Neural cell (in vitro differentiated cells): ENCODE data around the gene VIM. TPM values are rescaled to one million over a fixed set of nuclear protein-coding genes. Genes with fewer than 3 reads are reported as not detected.

ENCODE experiments used
- H2AFZ ChIP-seq: fragments of 200-600, 300-800 bp; sonication (generic), shearing (Covaris generic); 2 replicates; pipeline ENCODE4 v1.6.0; 2014; ENCODE audit warnings: low read depth, mild to moderate bottlenecking, antibody characterized with exemption, low read length, moderate library complexity
- H3F3A ChIP-seq: fragments of 200-600 bp; shearing (Covaris generic); 2 replicates; pipeline ENCODE4 v1.6.1; 2016; ENCODE audit warnings: mild to moderate bottlenecking, moderate library complexity, mixed read lengths, antibody characterized with exemption, low read length; ENCODE audit not compliant: insufficient read depth, poor library complexity, severe bottlenecking
- H3K27ac ChIP-seq: fragments of 200-600, 300-800 bp; sonication (generic), shearing (Covaris generic); 2 replicates; pipeline ENCODE4 v1.5.1; 2014; ENCODE audit warnings: mild to moderate bottlenecking, low read length, moderate library complexity
- H3K27me3 ChIP-seq: fragments of 300-800, 200-600 bp; sonication (generic), shearing (Covaris generic); 2 replicates; pipeline ENCODE4 v1.6.0; 2014; ENCODE audit warnings: mild to moderate bottlenecking, low read depth, low read length, moderate library complexity; ENCODE audit not compliant: insufficient read depth
- H3K36me3 ChIP-seq: fragments of 300-800, 200-600 bp; sonication (generic), shearing (Covaris generic); 2 replicates; pipeline ENCODE4 v1.5.1; 2014; ENCODE audit warnings: mild to moderate bottlenecking, antibody characterized with exemption, low read length, moderate library complexity; ENCODE audit not compliant: insufficient read depth
- H3K4me2 ChIP-seq: fragments of 300-800, 200-600 bp; sonication (generic), shearing (Covaris generic); 2 replicates; pipeline ENCODE4 v1.6.0; 2014; ENCODE audit warnings: mild to moderate bottlenecking, low read length
- H3K4me3 ChIP-seq: fragments of 300-800, 200-600 bp; sonication (generic), shearing (Covaris generic); 2 replicates; pipeline ENCODE4 v1.5.1; 2014; ENCODE audit warnings: mild to moderate bottlenecking, low read length, moderate library complexity
- H3K79me2 ChIP-seq: fragments of 200-600 bp; shearing (Covaris generic); replicated peaks from 2 replicates; pipeline ENCODE4 v1.6.0; 2014; ENCODE audit warnings: mild to moderate bottlenecking, low read length, moderate library complexity; ENCODE audit not compliant: insufficient read depth
- H3K9ac ChIP-seq: fragments of 300-800, 200-600 bp; sonication (generic), shearing (Covaris generic); 2 replicates; pipeline ENCODE4 v1.6.1; 2016; ENCODE audit warnings: mild to moderate bottlenecking, low read length, mixed read lengths
- H3K9me2 ChIP-seq: fragments of 200-600 bp; shearing (Covaris generic); 2 replicates; pipeline ENCODE4 v1.6.1; 2016; ENCODE audit warnings: mild to moderate bottlenecking, low read length, mixed read lengths; ENCODE audit not compliant: insufficient read depth
- H3K9me3 ChIP-seq: fragments of 200-600, 300-800 bp; sonication (generic), shearing (Covaris generic); 2 replicates; pipeline ENCODE4 v1.6.1; 2016; ENCODE audit warnings: mild to moderate bottlenecking, mixed run types, low read length, moderate library complexity, mixed read lengths
- H4K20me1 ChIP-seq: fragments of 200-600 bp; shearing (Covaris generic); 2 replicates; pipeline ENCODE4 v1.6.1; 2016; ENCODE audit warnings: mild to moderate bottlenecking, mixed run types; ENCODE audit not compliant: insufficient read depth
- EP300 ChIP-seq: fragments of 450-650 bp; conservative IDR thresholded peaks from 2 replicates; pipeline ENCODE4 v1.6.1; 2014; ENCODE audit warnings: antibody characterized with exemption, mild to moderate bottlenecking, moderate library complexity; ENCODE audit not compliant: poor library complexity, severe bottlenecking
- EZH2 ChIP-seq: fragments of 200-600, 300-800 bp; shearing (Covaris generic), sonication (generic); IDR thresholded peaks from 2 replicates; pipeline ENCODE4 v1.6.1; 2014; ENCODE audit warnings: antibody characterized with exemption, low read length, borderline replicate concordance, mild to moderate bottlenecking; ENCODE audit not compliant: insufficient read depth, poor library complexity, severe bottlenecking
- MXI1 ChIP-seq: fragments of 450-650 bp; conservative IDR thresholded peaks from 2 replicates; pipeline ENCODE4 v1.6.1; 2014; ENCODE audit warnings: antibody characterized with exemption, mild to moderate bottlenecking; ENCODE audit not compliant: poor library complexity, severe bottlenecking
- POLR2AphosphoS5 ChIP-seq: IDR thresholded peaks from 2 replicates; pipeline ENCODE4 v1.6.1; 2012
- RAD21 ChIP-seq: fragments of 450-650 bp; conservative IDR thresholded peaks from 2 replicates; pipeline ENCODE4 v1.6.1; 2014; ENCODE audit warnings: antibody characterized with exemption, mild to moderate bottlenecking, moderate library complexity
- SMC3 ChIP-seq: fragments of 450-650 bp; conservative IDR thresholded peaks from 2 replicates; pipeline ENCODE4 v1.6.1; 2014; ENCODE audit warnings: antibody characterized with exemption, mild to moderate bottlenecking, moderate library complexity; ENCODE audit not compliant: poor library complexity
- TAF1 ChIP-seq: IDR thresholded peaks from 2 replicates; pipeline ENCODE4 v1.6.1; 2012; ENCODE audit warnings: low read depth
- polyA plus RNA-seq: library from polyadenylated mRNA; depleted of rRNA; stranded (reverse); fragments of >200 nt; gene quantifications from 2 replicates; pipeline ENCODE4 v1.2.3, GENCODE V29; 2014
- TF ChIP-seq, protein P1 (sequence below): fragments of 450-650 bp; IDR thresholded peaks from 2 replicates; pipeline ENCODE4 v1.5.1; 2014; ENCODE audit warnings: antibody characterized with exemption, mild to moderate bottlenecking, moderate library complexity; ENCODE audit not compliant: poor library complexity, severe bottlenecking
- TF ChIP-seq, protein P2 (sequence below): IDR thresholded peaks from 2 replicates; pipeline ENCODE4 v1.6.1; 2012; ENCODE audit warnings: borderline replicate concordance

The VIM gene
- polyA plus RNA-seq, 1 donor from 2014 or later: 170 TPM

DNA sequence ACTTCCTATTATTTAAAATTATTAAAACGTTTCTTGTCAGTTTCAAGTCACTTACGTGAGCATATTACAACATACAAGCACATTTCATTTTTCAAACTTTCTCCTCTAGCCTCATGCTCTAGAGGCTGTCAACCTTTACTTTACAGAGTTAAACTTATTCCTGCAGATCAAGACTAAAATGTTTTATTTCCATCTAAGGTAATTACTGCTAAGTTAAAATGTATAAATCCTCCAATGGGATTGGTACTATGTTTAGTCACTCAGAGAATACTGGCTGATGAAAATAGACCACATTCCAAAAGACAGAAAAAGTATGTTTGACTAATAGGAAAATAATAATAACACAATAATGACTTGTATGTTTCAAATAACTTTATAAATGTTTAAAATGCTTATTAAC, 18.2 kb upstream of the VIM start:
- H3K27me3 ChIP-seq: no peaks in the 10 kb centered on the region
- TF ChIP-seq RAD21 (no peak), POLR2AphosphoS5 (no peak), TAF1 (no peak), EZH2 (no peak), EP300 (no peak), SMC3 (no peak)
- TF ChIP-seq, protein P1, sequence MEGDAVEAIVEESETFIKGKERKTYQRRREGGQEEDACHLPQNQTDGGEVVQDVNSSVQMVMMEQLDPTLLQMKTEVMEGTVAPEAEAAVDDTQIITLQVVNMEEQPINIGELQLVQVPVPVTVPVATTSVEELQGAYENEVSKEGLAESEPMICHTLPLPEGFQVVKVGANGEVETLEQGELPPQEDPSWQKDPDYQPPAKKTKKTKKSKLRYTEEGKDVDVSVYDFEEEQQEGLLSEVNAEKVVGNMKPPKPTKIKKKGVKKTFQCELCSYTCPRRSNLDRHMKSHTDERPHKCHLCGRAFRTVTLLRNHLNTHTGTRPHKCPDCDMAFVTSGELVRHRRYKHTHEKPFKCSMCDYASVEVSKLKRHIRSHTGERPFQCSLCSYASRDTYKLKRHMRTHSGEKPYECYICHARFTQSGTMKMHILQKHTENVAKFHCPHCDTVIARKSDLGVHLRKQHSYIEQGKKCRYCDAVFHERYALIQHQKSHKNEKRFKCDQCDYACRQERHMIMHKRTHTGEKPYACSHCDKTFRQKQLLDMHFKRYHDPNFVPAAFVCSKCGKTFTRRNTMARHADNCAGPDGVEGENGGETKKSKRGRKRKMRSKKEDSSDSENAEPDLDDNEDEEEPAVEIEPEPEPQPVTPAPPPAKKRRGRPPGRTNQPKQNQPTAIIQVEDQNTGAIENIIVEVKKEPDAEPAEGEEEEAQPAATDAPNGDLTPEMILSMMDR: no peak
- TF ChIP-seq, protein P2, sequence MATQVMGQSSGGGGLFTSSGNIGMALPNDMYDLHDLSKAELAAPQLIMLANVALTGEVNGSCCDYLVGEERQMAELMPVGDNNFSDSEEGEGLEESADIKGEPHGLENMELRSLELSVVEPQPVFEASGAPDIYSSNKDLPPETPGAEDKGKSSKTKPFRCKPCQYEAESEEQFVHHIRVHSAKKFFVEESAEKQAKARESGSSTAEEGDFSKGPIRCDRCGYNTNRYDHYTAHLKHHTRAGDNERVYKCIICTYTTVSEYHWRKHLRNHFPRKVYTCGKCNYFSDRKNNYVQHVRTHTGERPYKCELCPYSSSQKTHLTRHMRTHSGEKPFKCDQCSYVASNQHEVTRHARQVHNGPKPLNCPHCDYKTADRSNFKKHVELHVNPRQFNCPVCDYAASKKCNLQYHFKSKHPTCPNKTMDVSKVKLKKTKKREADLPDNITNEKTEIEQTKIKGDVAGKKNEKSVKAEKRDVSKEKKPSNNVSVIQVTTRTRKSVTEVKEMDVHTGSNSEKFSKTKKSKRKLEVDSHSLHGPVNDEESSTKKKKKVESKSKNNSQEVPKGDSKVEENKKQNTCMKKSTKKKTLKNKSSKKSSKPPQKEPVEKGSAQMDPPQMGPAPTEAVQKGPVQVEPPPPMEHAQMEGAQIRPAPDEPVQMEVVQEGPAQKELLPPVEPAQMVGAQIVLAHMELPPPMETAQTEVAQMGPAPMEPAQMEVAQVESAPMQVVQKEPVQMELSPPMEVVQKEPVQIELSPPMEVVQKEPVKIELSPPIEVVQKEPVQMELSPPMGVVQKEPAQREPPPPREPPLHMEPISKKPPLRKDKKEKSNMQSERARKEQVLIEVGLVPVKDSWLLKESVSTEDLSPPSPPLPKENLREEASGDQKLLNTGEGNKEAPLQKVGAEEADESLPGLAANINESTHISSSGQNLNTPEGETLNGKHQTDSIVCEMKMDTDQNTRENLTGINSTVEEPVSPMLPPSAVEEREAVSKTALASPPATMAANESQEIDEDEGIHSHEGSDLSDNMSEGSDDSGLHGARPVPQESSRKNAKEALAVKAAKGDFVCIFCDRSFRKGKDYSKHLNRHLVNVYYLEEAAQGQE: no peak
- no peak overlapping the region for H3K9ac ChIP-seq
- H2AFZ ChIP-seq: no peak overlapping the region
- no peaks in the 10 kb centered on the region for H3K9me3 ChIP-seq
- H3K9me2 ChIP-seq: no peaks in the 10 kb centered on the region
- no peaks in the 10 kb centered on the region for H3K79me2 ChIP-seq
- H3K4me3 ChIP-seq: no peak overlapping the region
- H3K27ac ChIP-seq: no peak overlapping the region
- no peaks in the 10 kb centered on the region for H3F3A ChIP-seq
- no peak overlapping the region for H3K4me2 ChIP-seq
- no peaks in the 10 kb centered on the region for H4K20me1 ChIP-seq
- no peaks in the 10 kb centered on the region for H3K36me3 ChIP-seq

DNA sequence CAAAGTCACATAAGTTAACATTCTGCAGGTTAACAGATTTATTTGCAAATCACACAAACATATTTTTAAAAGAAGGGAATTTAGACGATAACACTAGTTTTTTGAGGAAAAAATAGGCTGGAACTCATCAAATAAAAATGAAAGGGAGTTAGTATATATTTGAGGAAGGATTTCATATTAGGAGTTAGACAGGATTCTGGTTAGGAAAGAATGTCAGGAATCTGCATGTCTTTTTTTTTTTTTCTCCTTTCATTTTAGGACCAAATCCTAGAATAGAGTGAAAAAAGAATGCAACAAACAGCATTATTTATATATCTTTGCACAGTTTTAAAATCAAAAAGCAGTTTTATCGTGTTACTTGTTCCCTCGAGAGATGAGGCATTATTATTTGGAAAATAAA, 17.7 kb upstream of the VIM start:
- H3K9me3 ChIP-seq: no peaks in the 10 kb centered on the region
- H3F3A ChIP-seq: no peaks in the 10 kb centered on the region
- H3K27ac ChIP-seq: no peak overlapping the region
- TF ChIP-seq TAF1: no peak
- no peak overlapping the region for H2AFZ ChIP-seq
- H3K9me2 ChIP-seq: no peaks in the 10 kb centered on the region
- H3K9ac ChIP-seq: no peak overlapping the region
- H3K4me3 ChIP-seq: no peak overlapping the region
- no peaks in the 10 kb centered on the region for H4K20me1 ChIP-seq
- no peaks in the 10 kb centered on the region for H3K36me3 ChIP-seq
- H3K27me3 ChIP-seq: no peaks in the 10 kb centered on the region
- no peaks in the 10 kb centered on the region for H3K79me2 ChIP-seq
- no peak overlapping the region for H3K4me2 ChIP-seq

DNA sequence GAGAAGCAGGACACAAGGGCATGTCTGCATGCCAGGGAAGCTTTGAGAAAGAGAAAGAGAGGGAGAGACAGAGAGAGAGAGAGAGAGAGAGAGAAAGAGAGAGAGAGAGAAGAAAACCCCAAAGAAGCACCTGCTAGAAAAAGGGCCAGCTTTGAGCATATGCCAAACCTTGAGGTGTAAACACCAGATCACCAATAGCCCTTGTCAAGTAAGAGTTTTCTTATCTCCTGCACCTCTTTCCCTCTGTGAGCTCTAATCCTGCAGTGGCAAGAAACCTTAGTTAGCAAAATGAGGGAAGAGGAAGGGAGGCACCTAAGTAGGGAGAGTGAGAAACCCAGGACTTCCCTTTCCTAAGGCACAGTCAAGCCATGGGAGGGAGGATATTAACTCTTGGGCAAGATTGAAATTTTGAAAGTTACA, 15.2 kb upstream of the VIM start:
- Histone ChIP-seq H3K27me3 (no peaks in the 10 kb centered on the region), H2AFZ (no peak overlapping the region), H3K79me2 (no peaks in the 10 kb centered on the region), H3K9me2 (no peaks in the 10 kb centered on the region), H3K27ac (no peak overlapping the region), H3F3A (no peaks in the 10 kb centered on the region), H3K4me3 (no peak overlapping the region), H4K20me1 (no peaks in the 10 kb centered on the region), H3K9me3 (no peaks in the 10 kb centered on the region), H3K9ac (no peak overlapping the region), H3K36me3 (no peaks in the 10 kb centered on the region), H3K4me2 (no peak overlapping the region)
- no peak for TF ChIP-seq EZH2
- TF ChIP-seq MXI1: no peak
- TF ChIP-seq RAD21: no peak
- TF ChIP-seq, protein P1: no peak
- no peak for TF ChIP-seq POLR2AphosphoS5
- TF ChIP-seq EP300: no peak
- TF ChIP-seq, protein P2: no peak
